GM21526 (cell line): ENCODE data around the gene PRKN.
A peak's percentile ranks its signal among the peaks of the same experiment; 100 is the strongest.

ENCODE experiments used
- ATAC-seq: cut with Tn5 transposase; IDR thresholded peaks from one replicate; pipeline ENCODE4 v1.9.1; 2021; ENCODE audit warnings: moderate library complexity; ENCODE audit not compliant: unreplicated experiment, low FRiP score

The PRKN gene

GRCh38 chr6:161727083-161727833, 1000.3 kb downstream of the PRKN start:
- no peak for ATAC-seq

- ATAC-seq = no peak
Observed at GRCh38 chr6:161722394-161722793, 1005.2 kb downstream of the PRKN start.

- no peak for ATAC-seq
Observed at GRCh38 chr6:161721511-161721910, 1006.1 kb downstream of the PRKN start.

- ATAC-seq = no peak
Observed at GRCh38 chr6:161716176-161716575, 1011.4 kb downstream of the PRKN start.

GRCh38 chr6:161711938-161712337, 1015.6 kb downstream of the PRKN start:
- ATAC-seq = no peak

GRCh38 chr6:161711515-161711914, 1016.1 kb downstream of the PRKN start:
- no peak for ATAC-seq

GRCh38 chr6:161710698-161711097, 1016.9 kb downstream of the PRKN start:
- ATAC-seq = no peak

GRCh38 chr6:161701056-161701455, 1026.5 kb downstream of the PRKN start:
- ATAC-seq = no peak

GRCh38 chr6:161696801-161697200, 1030.8 kb downstream of the PRKN start:
- ATAC-seq = no peak

GRCh38 chr6:161694995-161695394, 1032.6 kb downstream of the PRKN start:
- ATAC-seq = no peak

- ATAC-seq = no peak
Observed at GRCh38 chr6:161686655-161687054, 1040.9 kb downstream of the PRKN start.

GRCh38 chr6:161684731-161685475, 1042.7 kb downstream of the PRKN start:
- no peak for ATAC-seq

- no peak for ATAC-seq
Observed at GRCh38 chr6:161683400-161683799, 1044.2 kb downstream of the PRKN start.

- ATAC-seq = no peak
Observed at GRCh38 chr6:161682982-161683381, 1044.6 kb downstream of the PRKN start.

GRCh38 chr6:161679980-161680538, 1047.5 kb downstream of the PRKN start:
- no peak for ATAC-seq

- no peak for ATAC-seq
Observed at GRCh38 chr6:161677188-161677587, 1050.4 kb downstream of the PRKN start.

GRCh38 chr6:161676586-161676985, 1051.0 kb downstream of the PRKN start:
- peak; percentile 46 for ATAC-seq

- no peak for ATAC-seq
Observed at GRCh38 chr6:161674930-161675682, 1052.5 kb downstream of the PRKN start.

GRCh38 chr6:161673026-161673425, 1054.5 kb downstream of the PRKN start:
- no peak for ATAC-seq

GRCh38 chr6:161671117-161671516, 1056.4 kb downstream of the PRKN start:
- no peak for ATAC-seq

GRCh38 chr6:161668665-161669064, 1058.9 kb downstream of the PRKN start:
- no peak for ATAC-seq
